Measurements from ENCODE around the gene CCDC171.

- TF ChIP-seq CTCF (IDR thresholded peaks at IDR 0.05): no peak
- no peak for TF ChIP-seq ZNF281 (CRISPR knock-in tag; IDR thresholded peaks at IDR 0.05)
- no peak for TF ChIP-seq ESRRA (CRISPR knock-in tag; IDR thresholded peaks at IDR 0.05; ENCODE audit: borderline replicate concordance)
These were observed 303.7 kb downstream of the CCDC171 start for GRCh38 chr9:15856591-15856990.
